GM23248 (cell line): Measurements from ENCODE around the gene RGL1.

Source experiments
- EZH2 ChIP-seq: fragments of 200-600 bp; sonication (generic); IDR thresholded peaks from 2 replicates; pipeline ENCODE4 v1.6.1; 2018; ENCODE audit warnings: antibody characterized with exemption, mild to moderate bottlenecking; ENCODE audit not compliant: insufficient read depth, poor library complexity, severe bottlenecking
- EZH2phosphoT487 ChIP-seq: fragments of 200-600 bp; sonication (generic); IDR thresholded peaks from 2 replicates; pipeline ENCODE4 v1.6.1; 2018; ENCODE audit warnings: antibody characterized with exemption, moderate library complexity, mild to moderate bottlenecking, low read depth; ENCODE audit not compliant: insufficient read depth

DNA sequence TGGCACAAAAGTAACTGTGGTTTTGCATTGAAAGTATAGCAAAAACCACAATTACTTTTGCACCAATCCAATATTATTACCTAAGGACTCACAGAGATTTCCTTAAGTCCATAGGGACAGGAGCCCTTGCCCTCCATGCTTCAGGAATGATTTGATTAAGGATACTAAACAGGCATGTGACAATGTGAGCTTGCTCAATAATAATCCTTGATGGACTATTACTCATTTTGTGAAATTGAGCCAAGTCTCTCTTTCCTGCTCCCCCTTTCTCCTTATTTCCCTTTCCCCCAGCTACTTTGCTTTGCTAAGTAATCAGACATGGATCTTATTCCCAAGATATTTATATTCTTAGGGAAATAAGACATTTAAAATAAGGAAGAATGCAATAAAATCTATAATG lies 21.6 kb upstream of the RGL1 start:
- TF ChIP-seq EZH2phosphoT487 (no peak), EZH2 (no peak)
